HG02943 (cell line): ENCODE results near the gene CRB3.
A peak's percentile ranks its signal among the peaks of the same experiment; 100 is the strongest.

Experiments used
- ATAC-seq: cut with Tn5 transposase; IDR thresholded peaks from one replicate; pipeline ENCODE4 v1.9.1; 2021; ENCODE audit warnings: mild to moderate bottlenecking, low read depth, moderate library complexity; ENCODE audit not compliant: unreplicated experiment

CRB3 gene

DNA sequence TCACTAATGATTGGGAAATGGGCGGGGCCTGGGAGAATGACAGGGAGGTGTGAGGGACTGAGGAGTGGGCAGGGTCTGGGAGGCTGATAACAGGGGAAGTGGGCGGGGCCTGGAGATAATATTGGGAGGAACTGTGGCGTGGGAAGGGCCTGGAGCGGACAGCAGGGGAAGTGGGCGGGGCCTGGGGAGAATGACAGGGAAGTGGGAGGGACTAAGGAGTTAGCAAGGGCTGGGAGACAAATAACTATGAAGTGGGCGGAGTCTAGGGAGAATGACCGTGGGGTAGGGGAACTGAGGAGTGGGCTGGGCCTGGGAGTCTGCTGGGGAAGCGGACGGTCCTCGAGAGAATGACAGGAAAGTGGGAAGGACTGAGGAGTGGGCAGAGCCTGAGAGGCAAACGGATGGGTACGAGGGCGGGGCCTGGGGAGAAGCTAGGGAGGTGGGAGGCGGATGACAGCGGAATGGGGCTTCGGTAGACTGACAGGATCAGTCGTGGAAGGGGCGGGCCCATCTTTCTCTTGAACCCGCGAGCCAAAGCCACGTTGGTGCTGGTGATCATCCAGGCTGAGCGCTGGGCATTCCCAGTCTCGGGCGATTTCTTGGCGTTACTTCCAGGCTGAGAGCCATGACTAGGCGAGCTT lies 52.1 kb downstream of the CRB3 start:
- ATAC-seq: peak; percentile 37
